ENCODE results near the gene SLAIN2. TPM values are rescaled to one million over a fixed set of nuclear protein-coding genes. Genes with fewer than 3 reads are reported as not detected.

SLAIN2 gene
- polyA plus RNA-seq, 3 donors: 13.9 to 24.1 (median 17.6) TPM

GRCh38 chr4:48361012-48361400 lies 19.7 kb downstream of the SLAIN2 start:
- no peak overlapping the region for H3K9ac ChIP-seq (ENCODE audit: insufficient read depth, low read length, poor library complexity, severe bottlenecking)
- no peak overlapping the region for H3K4me2 ChIP-seq (replicated peaks; ENCODE audit: extremely low read depth, low read length, poor library complexity, severe bottlenecking)
- no CpG with 5 or more reads among the region's 1 CpG for WGBS (ENCODE audit: insufficient coverage)

GRCh38 chr4:48366611-48367010 lies 25.3 kb downstream of the SLAIN2 start:
- Mint-ChIP-seq H3K27ac (no peak overlapping the region), H3K9me3 (peaks cover 0 to 3% (median 0%) of the 10 kb centered on the region in 7 donors), H3K36me3 (peaks cover 3 to 13% of the 10 kb centered on the region in 2 donors), H3K4me1 (peaks cover 9% of the 10 kb centered on the region), H3K27me3 (ENCODE audit: low read depth in 3 of 3) (peaks cover 0 to 3% (median 0%) of the 10 kb centered on the region in 3 donors), H3K4me3 (no peak overlapping the region)
- H3K4me1 ChIP-seq (ENCODE audit: control insufficient read depth in 1 of 2, insufficient read depth in 2 of 2, low read length in 2 of 2): no peaks in the 10 kb centered on the region
- DNase-seq: no peak
- H3K4me2 ChIP-seq (replicated peaks; ENCODE audit: extremely low read depth, low read length, poor library complexity, severe bottlenecking): no peak overlapping the region
- no peak for TF ChIP-seq CTCF (IDR thresholded peaks at IDR 0.05)
- H3K9me3 ChIP-seq (replicated peaks in 1 of 2; ENCODE audit: control insufficient read depth in 1 of 2, insufficient read depth in 1 of 2, low read length in 2 of 2): no peaks in the 10 kb centered on the region
- intact Hi-C loops (cut with micrococcal nuclease): no loop called here
- no CpG with 5 or more reads among the region's 3 CpGs for WGBS (ENCODE audit: insufficient coverage)
- H4K20me1 ChIP-seq (ENCODE audit: insufficient read depth, low read length): peaks cover 78% of the 10 kb centered on the region
- H3K36me3 ChIP-seq (replicated peaks in 1 of 2; ENCODE audit: control insufficient read depth in 1 of 2, insufficient read depth in 2 of 2, low read length in 2 of 2): peaks cover 0 to 3% of the 10 kb centered on the region in 2 donors
- H3K27me3 ChIP-seq (ENCODE audit: control insufficient read depth in 2 of 2, insufficient read depth in 2 of 2, low read length in 2 of 2): no peaks in the 10 kb centered on the region
- no peak overlapping the region for H3K4me3 ChIP-seq (replicated peaks in 1 of 3; ENCODE audit: low read depth in 2 of 3, low read length in 3 of 3)
- no peak overlapping the region for H3K9ac ChIP-seq (ENCODE audit: insufficient read depth, low read length, poor library complexity, severe bottlenecking)
- no peak overlapping the region for H3K27ac ChIP-seq (ENCODE audit: low read depth in 1 of 2, low read length in 2 of 2)
- no peak overlapping the region for H2AFZ ChIP-seq (ENCODE audit: insufficient read depth, low read depth, low read length, poor library complexity, severe bottlenecking)
- peaks cover 51% of the 10 kb centered on the region for H3K79me2 ChIP-seq (ENCODE audit: insufficient read depth, low read length)

More at GRCh38 chr4:48361012-48361400, 19.7 kb downstream of the SLAIN2 start:
- Histone ChIP-seq H3K9me3 (replicated peaks in 1 of 2; ENCODE audit: control insufficient read depth in 1 of 2, insufficient read depth in 1 of 2, low read length in 2 of 2) (no peaks in the 10 kb centered on the region), H3K27me3 (ENCODE audit: control insufficient read depth in 2 of 2, insufficient read depth in 2 of 2, low read length in 2 of 2) (no peaks in the 10 kb centered on the region), H3K4me1 (ENCODE audit: control insufficient read depth in 1 of 2, insufficient read depth in 2 of 2, low read length in 2 of 2) (peaks cover 0 to 3% of the 10 kb centered on the region in 2 donors), H3K79me2 (ENCODE audit: insufficient read depth, low read length) (peaks cover 54% of the 10 kb centered on the region), H3K27ac (ENCODE audit: low read depth in 1 of 2, low read length in 2 of 2) (no peak overlapping the region), H4K20me1 (ENCODE audit: insufficient read depth, low read length) (peaks cover 74% of the 10 kb centered on the region), H3K4me3 (replicated peaks in 1 of 3; ENCODE audit: low read depth in 2 of 3, low read length in 3 of 3) (no peak overlapping the region), H3K36me3 (replicated peaks in 1 of 2; ENCODE audit: control insufficient read depth in 1 of 2, insufficient read depth in 2 of 2, low read length in 2 of 2) (peaks cover 0 to 3% of the 10 kb centered on the region in 2 donors), H2AFZ (ENCODE audit: insufficient read depth, low read depth, low read length, poor library complexity, severe bottlenecking) (no peak overlapping the region)
- Mint-ChIP-seq H3K9me3 (peaks cover 0 to 3% (median 0%) of the 10 kb centered on the region in 7 donors), H3K4me1 (peaks cover 8% of the 10 kb centered on the region), H3K36me3 (peaks cover 4 to 18% of the 10 kb centered on the region in 2 donors), H3K27ac (peak overlapping the region in 4 of 7 donors; percentile 1 to 6 (median 2)), H3K4me3 (no peak overlapping the region), H3K27me3 (ENCODE audit: low read depth in 3 of 3) (peaks cover 0 to 3% (median 0%) of the 10 kb centered on the region in 3 donors)
- DNase-seq: no peak
- intact Hi-C loops (cut with micrococcal nuclease): no loop called here
- TF ChIP-seq CTCF (IDR thresholded peaks at IDR 0.05): no peak
